Mesendoderm (in vitro differentiated cells): ENCODE results near the gene BAAT. TPM values are rescaled to one million over a fixed set of nuclear protein-coding genes. Genes with fewer than 3 reads are reported as not detected.

Experiments used
- small RNA-seq: library from polyadenylated mRNA; stranded (forward); fragments of <200 nt; extraction: miRNeasy Mini kit (QIAGEN cat#:217004); gene quantifications from one replicate; pipeline ENCODE3, GENCODE V24; 2013; ENCODE audit not compliant: insufficient read depth

Gene BAAT

Small RNA genes within 50 kb of the gene (small RNA-seq; reads per million reads assigned to genes)
- gene RF00322: not detected
